H54 (cell line): ENCODE data around the gene MEMO1.
"Not testable (repeated sequence)": the region's sequence is repeated elsewhere in the genome, so short reads cannot be mapped to it uniquely, and the experiment has no call there.

ENCODE experiments used
- DNase-seq: peaks from one replicate; pipeline ENCODE4 v3.0.0; 2011; ENCODE audit warnings: low spot score, mixed read lengths; ENCODE audit not compliant: insufficient read length
- FAIRE-seq: peaks from 3 replicates; lab custom pipeline; 2011; peaks lifted over from hg19 to GRCh38; lab: Jason Lieb, UNC
- POLR2A ChIP-seq: IDR thresholded peaks from 2 replicates; pipeline ENCODE4 v1.6.1; 2011; ENCODE audit warnings: low read depth, mild to moderate bottlenecking, low read length

MEMO1 gene

DNA sequence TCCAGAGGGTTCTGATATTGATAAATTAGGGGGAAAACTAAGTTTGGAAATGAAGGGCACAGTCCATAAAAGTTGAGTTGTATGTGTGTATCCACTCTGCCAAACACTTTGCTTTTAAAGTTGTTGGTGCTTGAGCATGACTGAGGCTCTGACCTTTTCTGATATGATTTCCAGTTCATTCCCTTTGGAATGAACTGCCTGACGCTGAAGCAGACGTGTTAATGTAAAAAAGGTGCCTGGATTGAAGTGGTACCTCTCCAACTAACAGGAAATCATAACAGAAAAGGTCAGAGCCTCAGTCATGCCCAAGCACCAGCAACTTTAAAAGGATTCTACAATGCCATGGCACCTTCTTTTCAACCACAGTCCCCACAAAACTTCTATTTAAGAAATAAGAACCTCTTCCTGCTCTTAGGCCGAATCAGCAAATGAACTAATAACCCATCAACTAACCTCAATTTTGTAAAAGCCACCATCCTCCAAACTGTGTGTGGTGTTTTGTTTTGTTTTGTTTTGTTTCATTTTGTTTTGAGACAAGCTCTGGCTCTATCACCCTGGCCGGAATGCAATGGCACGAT, 52.6 kb downstream of the MEMO1 start:
- TF ChIP-seq POLR2A: no peak
- no peak for FAIRE-seq
- DNase-seq: no peak

DNA sequence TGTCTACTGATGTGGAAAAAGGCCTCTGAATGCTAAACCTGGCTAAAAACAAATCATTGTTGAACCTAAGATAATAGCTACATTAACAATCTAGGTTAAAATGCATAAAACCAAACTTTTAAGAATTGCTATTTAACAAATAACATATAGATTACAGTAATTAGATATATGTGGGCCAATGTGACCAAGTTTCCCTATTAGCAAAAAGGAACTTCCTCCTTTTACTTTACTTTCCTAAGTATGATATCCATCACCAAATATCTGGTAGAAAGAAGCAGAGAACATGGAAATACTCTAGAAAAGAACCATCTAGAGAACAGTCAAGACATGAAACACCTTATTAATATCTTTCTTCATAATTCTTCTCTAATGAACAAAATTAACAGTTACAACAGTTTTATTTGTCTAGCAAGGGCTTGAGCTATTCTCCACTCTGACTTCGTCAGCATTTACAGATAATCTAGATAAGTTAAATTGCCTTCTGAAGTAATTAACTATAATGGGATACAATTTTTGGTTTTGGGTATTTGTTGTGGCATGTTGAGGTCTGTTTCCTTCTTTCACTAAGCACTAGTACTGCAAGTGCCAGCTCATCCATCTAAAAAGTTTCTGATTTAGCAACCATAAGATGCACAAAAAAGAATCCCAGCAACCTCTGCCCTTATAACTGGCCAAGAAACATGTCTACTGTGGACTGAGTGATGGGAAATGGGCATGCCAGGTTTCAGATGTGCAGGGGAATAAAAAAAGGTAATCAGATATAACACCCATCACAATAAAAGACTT, 53.3 kb downstream of the MEMO1 start:
- FAIRE-seq: peak; percentile 20
- DNase-seq: no peak

DNA sequence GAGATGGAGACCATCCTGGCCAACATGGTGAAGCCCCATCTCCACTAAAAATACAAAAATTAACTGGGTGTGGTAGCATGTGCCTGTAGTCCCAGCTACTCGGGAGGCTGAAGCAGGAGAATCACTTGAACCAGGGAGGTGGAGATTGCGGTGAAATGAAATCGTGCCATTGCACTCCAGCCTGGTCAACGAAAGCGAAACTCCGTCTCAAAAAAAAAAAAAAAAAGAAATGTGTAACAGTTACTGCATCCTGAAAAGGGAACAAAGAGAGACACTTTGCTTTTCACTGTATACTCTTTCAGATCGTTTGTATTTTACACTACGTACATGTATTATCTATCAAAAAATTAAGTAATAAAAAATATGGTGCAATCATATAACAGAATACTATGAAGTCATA, 53.9 kb downstream of the MEMO1 start:
- not testable (repeated sequence) for DNase-seq, FAIRE-seq

More for the DNA sequence above, 53.3 kb downstream of the MEMO1 start:
- no peak for TF ChIP-seq POLR2A

DNA sequence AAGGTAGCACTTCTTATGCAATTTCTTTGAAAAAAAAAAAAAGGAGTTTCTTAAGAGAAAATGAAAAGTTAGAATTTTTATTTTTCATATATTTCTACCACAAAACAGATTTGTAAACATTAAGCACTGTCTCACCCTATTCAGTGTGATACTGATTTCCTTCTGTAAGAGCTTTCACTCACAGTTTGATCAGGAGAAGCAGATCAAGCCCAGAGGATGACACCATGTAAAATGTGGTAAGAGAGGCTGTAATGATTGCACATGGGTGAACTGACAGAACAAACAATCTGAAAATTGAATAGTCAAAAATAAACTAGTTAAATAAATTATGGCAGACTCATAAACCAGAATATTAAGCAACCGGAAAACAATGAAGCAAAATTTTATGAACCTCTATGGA, 54.5 kb downstream of the MEMO1 start:
- no peak for TF ChIP-seq POLR2A
- no peak for FAIRE-seq

DNA sequence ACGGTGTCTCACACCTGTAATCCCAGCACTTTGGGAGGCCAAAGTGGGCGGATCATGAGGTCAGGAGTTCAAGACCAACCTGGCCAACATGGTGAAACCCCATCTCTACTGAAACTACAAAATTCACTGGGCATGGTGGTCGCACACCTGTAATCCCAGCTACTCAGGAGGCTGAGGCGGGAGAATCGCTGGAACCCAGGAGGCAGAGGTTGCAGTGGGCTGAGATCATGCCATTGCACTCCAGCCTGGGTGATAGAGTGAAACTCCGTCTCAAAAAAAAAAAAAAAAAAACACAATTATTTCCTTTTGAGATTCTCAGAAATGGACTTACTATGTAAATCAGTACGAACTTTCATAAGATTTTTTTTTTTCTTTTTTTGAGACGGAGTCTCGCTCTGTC, 57.7 kb downstream of the MEMO1 start:
- DNase-seq, FAIRE-seq: not testable (repeated sequence)

More for the DNA sequence above, 54.5 kb downstream of the MEMO1 start:
- no peak for DNase-seq

DNA sequence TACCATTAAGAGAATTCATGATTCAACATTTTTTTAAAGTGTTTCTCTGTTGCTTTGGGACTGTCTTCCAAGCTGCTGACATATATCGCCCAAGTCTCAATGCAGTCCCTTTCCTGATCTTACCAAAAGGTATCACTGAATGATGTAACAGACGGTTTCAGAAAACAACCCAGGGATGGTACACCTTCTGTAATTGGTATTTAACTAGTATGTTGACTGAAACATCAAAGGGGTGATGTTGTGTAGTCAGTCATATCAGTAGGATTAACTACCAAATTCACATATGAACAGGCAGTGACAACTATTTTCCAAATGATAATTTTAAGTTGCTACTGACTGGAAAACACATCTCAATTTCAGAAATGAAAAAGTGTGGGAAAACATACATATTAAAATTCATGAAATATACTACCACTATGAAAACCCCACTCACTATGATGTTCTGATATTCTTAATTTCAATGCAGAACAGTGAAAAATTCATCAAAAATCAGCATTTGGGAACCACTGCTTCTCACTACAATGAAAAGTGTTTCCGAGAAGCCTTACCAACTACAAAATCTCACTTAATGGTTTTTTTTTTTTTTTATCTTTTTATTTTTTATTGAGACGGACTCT, 59.8 kb downstream of the MEMO1 start:
- no peak for DNase-seq
- FAIRE-seq: no peak
- TF ChIP-seq POLR2A: no peak

DNA sequence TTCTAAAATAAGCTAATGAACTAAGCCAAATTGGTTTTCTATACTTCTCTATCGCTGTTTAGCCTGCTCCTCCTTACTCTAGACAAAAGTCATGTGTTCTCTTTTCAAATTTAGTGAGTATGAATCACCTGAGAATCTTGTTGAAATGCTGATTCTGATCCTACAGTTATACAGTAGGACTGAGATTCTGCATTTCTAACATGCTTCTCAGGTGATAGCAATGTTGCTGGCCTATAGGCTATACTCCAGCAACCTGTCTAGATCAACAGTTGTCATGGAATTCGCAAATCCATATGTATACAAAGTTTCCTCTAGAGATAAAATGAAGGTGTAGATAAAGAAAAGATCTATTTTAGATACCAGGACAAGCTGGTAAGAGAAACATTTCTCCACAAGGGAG, 62.9 kb downstream of the MEMO1 start:
- no peak for FAIRE-seq
- no peak for DNase-seq
- TF ChIP-seq POLR2A: no peak

DNA sequence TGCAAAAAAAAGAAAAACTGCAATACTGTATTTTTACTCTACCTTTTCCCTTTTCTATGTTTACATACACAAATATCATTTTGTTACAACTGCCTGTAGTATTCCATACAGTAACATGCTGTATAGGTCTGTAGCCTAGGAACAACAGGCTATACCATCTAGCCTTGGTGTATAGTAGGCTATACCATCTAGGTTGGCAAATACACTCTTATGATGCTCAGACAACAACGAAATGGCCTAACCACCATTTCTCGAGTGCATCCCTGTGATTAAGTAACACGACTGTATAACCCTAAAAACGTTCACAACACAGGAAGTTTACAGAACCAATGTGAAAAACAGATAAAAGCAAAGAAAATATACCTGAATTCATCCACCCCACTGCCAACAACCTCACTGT, 64.0 kb downstream of the MEMO1 start:
- DNase-seq (no peak), FAIRE-seq (peak; percentile 20)
- TF ChIP-seq POLR2A: no peak

DNA sequence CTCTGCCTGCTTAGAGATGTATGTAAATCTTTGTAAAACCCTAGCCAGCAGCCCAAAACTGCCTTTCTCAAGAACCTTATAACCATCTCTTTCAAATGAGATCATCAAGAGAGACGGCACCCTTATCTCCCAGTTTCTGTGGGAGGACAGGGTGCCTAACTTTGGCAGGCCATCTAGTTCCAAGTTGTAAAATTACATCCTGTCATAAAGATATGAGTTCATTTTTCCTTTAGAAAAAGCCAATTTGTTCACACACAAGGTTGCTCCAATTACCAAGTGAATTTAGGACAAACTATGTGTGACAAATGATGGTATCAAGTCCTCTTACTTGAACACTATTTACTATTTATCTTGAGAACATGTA, 65.3 kb downstream of the MEMO1 start:
- FAIRE-seq (no peak), DNase-seq (no peak)
- no peak for TF ChIP-seq POLR2A

DNA sequence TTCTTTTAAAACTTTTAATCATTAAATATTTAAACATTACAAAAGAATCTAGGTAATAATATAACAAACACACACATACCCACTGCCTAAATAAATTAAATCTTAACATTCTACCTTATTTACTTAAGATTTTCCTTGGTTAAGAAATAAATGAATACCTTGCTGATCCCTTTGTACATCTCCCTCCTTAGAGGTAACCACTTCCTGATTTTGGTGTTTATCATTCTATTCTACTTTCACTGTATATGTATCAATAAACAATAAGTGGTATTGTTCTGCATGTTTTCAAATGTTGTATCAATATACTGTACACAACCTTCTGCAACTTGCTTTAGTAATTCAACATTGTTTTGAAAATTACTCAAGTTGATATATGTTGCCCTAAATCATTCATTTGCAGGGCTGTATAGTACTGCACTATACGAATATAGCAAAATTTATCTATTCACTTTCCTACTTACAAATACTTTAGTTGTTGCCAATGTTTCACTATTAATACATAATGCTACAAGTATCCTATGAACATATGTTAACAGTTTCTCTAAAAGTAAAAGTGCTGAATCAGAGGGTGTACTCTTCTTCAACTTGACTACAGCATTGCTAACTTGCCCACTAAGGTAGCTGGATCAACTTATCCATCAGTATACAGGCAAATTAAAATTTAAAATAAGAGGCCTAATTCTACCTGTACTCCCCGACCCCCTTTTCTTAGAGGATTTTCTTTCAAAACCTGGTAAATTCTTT, 65.8 kb downstream of the MEMO1 start:
- no peak for TF ChIP-seq POLR2A
- peak; percentile 64 for FAIRE-seq
- DNase-seq: no peak

DNA sequence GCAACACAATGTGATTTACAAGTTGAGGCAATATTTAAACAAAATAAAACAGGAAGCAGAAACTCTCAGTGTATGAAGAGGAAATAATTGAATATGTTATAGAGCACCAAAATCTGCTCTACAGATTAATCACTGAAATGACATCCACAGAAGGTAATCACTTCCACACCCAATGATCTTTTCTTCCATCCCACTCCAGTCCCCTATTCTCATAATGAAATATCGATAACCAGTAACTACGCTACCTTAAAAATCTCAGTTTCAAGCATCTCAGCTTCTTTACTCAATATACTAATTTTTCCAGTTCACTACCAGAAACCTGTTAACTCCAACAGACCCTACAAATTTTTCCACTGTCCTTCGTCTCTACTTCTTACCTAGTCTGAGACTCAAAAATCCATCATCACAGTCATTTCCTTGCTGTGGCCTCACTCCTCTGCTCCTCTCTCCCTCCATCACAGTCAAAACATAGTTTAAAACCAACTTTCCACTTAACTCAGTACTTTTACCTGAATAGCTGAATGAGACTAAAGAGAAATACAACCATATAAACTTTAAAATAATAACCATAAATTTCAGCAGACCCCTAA, 67.1 kb downstream of the MEMO1 start:
- FAIRE-seq: no peak
- TF ChIP-seq POLR2A: no peak
- DNase-seq: no peak

DNA sequence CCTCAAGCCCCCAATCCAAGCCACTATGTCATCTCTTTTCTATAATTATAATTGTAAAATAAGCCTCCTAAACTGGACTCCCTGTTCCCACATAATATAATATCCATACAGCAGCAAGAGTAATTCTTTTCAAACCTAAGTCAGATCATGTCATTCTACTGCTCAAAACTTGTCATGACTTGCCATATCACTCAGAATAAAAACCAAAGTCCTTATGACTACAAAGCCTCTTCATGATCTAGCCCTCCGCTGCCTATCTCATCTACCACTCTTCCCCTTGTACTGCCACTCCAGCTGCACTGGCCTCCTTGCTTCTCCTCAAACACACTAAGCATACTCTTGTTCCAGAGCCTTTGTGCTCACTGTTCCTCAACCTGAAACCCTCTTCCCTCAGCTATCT, 69.9 kb downstream of the MEMO1 start:
- DNase-seq: no peak
- TF ChIP-seq POLR2A: no peak
- FAIRE-seq: no peak

DNA sequence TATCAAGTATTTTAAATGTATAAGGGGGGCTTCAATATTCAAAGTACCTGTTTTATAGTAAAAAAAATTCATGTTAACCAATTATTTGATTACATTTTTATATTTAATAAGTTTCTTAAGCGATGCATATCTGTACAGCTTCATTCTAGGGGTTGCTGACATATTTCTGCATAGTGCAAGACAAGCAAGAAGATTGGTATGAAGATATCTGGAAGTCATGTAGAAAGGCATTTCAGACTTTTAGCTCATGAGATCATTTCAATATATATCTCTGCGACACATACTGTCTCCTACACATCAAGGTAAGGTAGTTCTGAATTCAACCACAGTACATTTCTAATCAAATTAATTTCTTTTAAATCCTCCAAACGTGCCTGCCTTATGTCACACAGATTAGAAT, 73.1 kb downstream of the MEMO1 start:
- no peak for FAIRE-seq
- no peak for TF ChIP-seq POLR2A
- no peak for DNase-seq

DNA sequence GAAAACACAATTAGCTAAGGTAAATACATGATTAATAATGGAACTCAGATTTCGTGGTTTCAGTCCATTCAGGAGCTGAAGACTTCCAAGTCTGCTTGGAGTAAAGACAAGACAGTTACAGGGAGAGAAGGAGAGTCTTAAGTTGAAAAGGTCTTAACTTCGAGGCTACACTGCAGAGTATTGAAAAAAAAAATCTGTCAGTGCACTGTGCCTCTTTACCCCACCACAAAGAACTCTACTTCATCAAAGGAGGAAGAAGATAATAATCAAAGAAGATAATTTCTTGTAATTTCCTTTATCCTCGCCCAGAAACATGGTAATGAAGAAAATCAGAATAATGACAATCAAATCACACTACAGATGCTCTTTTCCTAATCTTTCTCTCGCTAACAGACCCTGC, 75.4 kb downstream of the MEMO1 start:
- no peak for DNase-seq
- no peak for FAIRE-seq
- no peak for TF ChIP-seq POLR2A

DNA sequence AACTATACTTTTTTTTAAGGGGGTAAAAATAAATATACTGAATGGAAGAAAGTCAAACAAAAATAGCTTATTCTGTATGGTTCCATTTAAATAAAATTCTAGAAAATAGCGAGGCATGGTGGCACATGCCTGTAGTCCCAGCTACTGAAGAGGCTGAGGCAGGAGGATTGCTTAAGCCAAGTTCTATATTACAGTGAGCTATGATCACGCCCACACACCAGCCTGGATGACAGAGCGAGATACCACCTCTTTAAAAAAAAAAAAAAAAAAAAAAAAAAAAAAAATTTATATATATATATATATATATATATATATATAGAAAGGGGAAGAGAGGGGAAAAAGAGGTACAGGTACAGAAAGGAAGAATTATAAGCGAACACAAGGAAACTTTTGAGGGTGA, 77.7 kb downstream of the MEMO1 start:
- DNase-seq (no peak), FAIRE-seq (no peak)
- TF ChIP-seq POLR2A: no peak
